H1 (cell line): ENCODE results near the gene ZBTB8B. TPM values are rescaled to one million over a fixed set of nuclear protein-coding genes. Genes with fewer than 3 reads are reported as not detected.

ENCODE experiments used
- CTCF ChIA-PET: fragments of 300-600 bp; sonication (Branson Sonifier 250); formaldehyde crosslinking; loops from one replicate; lab custom pipeline; 2021; ENCODE audit not compliant: partially characterized antibody; lab: Charles Lee
- POLR2A ChIA-PET: fragments of 300-600 bp; sonication (Branson Sonifier 250); formaldehyde crosslinking; loops from one replicate; lab custom pipeline; 2021; ENCODE audit warnings: inconsistent platforms; ENCODE audit not compliant: partially characterized antibody; lab: Charles Lee
- DNase-seq, 2 experiments: peaks; one replicate each; pipeline versions ENCODE4 v3.0.0 to v3.0.0-alpha.2; 2010 to 2022; ENCODE audit warnings: low spot score in 2 of 2, low read depth in 1 of 2, mixed read lengths in 1 of 2
- FAIRE-seq: peaks from 2 replicates; lab custom pipeline; 2011; peaks lifted over from hg19 to GRCh38; lab: Jason Lieb, UNC
- H2AFZ ChIP-seq: 2 replicates; pipeline ENCODE4 v1.8.1; 2012; ENCODE audit warnings: low read length, inconsistent platforms
- H2AK5ac ChIP-seq: 2 replicates; pipeline ENCODE4 v1.6.1; 2013; ENCODE audit warnings: low read depth, low read length
- H2BK120ac ChIP-seq: replicated peaks from 2 replicates; pipeline ENCODE3; 2013; ENCODE audit warnings: low read depth, low read length, inconsistent platforms
- H2BK12ac ChIP-seq: 2 replicates; pipeline ENCODE4 v1.6.1; 2013; ENCODE audit warnings: low read depth, low read length
- H2BK15ac ChIP-seq: 2 replicates; pipeline ENCODE4 v1.6.1; 2013; ENCODE audit warnings: low read length
- H2BK20ac ChIP-seq: 2 replicates; pipeline ENCODE4 v1.6.1; 2013; ENCODE audit warnings: low read length
- H2BK5ac ChIP-seq: 2 replicates; pipeline ENCODE4 v1.6.1; 2013; ENCODE audit warnings: low read depth, low read length
- H3K14ac ChIP-seq: 2 replicates; pipeline ENCODE4 v1.6.1; 2013; ENCODE audit warnings: inconsistent platforms; ENCODE audit not compliant: insufficient read length
- H3K18ac ChIP-seq: 2 replicates; pipeline ENCODE4 v1.6.1; 2013; ENCODE audit warnings: low read length; ENCODE audit errors: extremely low read depth
- H3K23ac ChIP-seq: 2 replicates; pipeline ENCODE4 v1.6.1; 2013; ENCODE audit warnings: inconsistent platforms; ENCODE audit not compliant: insufficient read length
- H3K23me2 ChIP-seq: 2 replicates; pipeline ENCODE4 v1.6.1; 2013; ENCODE audit warnings: low read depth, low read length
- H3K27ac ChIP-seq: 2 replicates; pipeline ENCODE4 v1.6.1; 2011; ENCODE audit warnings: low read depth, low read length, inconsistent platforms
- H3K27me3 ChIP-seq, 4 experiments: replicated peaks in 1 of 4; 1 replicate in 1 of 4; 2 replicates in 3 of 4; pipeline versions ENCODE4 v1.6.1 to v1.8.1; 2011 to 2013; ENCODE audit warnings: low read length in 3 of 4, mild to moderate bottlenecking in 3 of 4, inconsistent platforms in 2 of 4, mixed read lengths in 2 of 4, moderate library complexity in 1 of 4; ENCODE audit not compliant: control insufficient read depth in 3 of 4, insufficient read depth in 3 of 4; ENCODE audit errors: extremely low read depth in 1 of 4
- H3K36me3 ChIP-seq, 4 experiments: 2 replicates each; pipeline versions ENCODE4 v1.6.1 to v1.8.1; 2011 to 2013; ENCODE audit warnings: mild to moderate bottlenecking in 4 of 4, low read length in 3 of 4, moderate library complexity in 2 of 4, control low read depth in 1 of 4, inconsistent platforms in 1 of 4; ENCODE audit not compliant: insufficient read depth in 4 of 4, control insufficient read depth in 2 of 4
- H3K4ac ChIP-seq: replicated peaks from 2 replicates; pipeline ENCODE3; 2013; ENCODE audit warnings: low read length, low read depth, mixed read lengths, inconsistent platforms; ENCODE audit not compliant: insufficient read length
- H3K4me1 ChIP-seq, 4 experiments: replicated peaks in 1 of 4; 1 replicate in 1 of 4; 2 replicates in 3 of 4; pipeline versions ENCODE4 v1.6.1 to v1.8.1; 2011 to 2013; ENCODE audit warnings: low read length in 3 of 4, inconsistent platforms in 2 of 4, mixed read lengths in 1 of 4; ENCODE audit not compliant: insufficient read depth in 4 of 4, control insufficient read depth in 3 of 4
- H3K4me2 ChIP-seq, 2 experiments: 2 replicates each; pipeline versions ENCODE4 v1.6.1 to v1.8.1; 2011 to 2013; ENCODE audit warnings: low read depth in 2 of 2, low read length in 2 of 2, control low read depth in 1 of 2, inconsistent platforms in 1 of 2, mild to moderate bottlenecking in 1 of 2; ENCODE audit not compliant: insufficient read depth in 1 of 2
- H3K4me3 ChIP-seq, 4 experiments: fragments of 200-600, 300-600 bp in 1 of 4; sonication (generic), shearing (Covaris generic), sonication (Bioruptor Twin) in 1 of 4; 2 replicates each; pipeline versions ENCODE4 v1.5.1 to v1.8.1; 2011 to 2016; ENCODE audit warnings: low read length in 4 of 4, low read depth in 3 of 4, control low read depth in 2 of 4, inconsistent platforms in 2 of 4, mild to moderate bottlenecking in 2 of 4, mixed read lengths in 1 of 4, moderate library complexity in 1 of 4; ENCODE audit not compliant: insufficient read depth in 2 of 4; ENCODE audit errors: extremely low read depth in 1 of 4
- H3K56ac ChIP-seq: replicated peaks from 2 replicates; pipeline ENCODE3; 2013; ENCODE audit warnings: low read depth, mild to moderate bottlenecking, mixed read lengths, low read length, inconsistent platforms; ENCODE audit not compliant: insufficient read length
- H3K79me1 ChIP-seq: 2 replicates; pipeline ENCODE4 v1.6.1; 2013; ENCODE audit warnings: low read depth, low read length, control low read depth
- H3K79me2 ChIP-seq, 2 experiments: 2 replicates each; pipeline versions ENCODE4 v1.6.1 to v1.8.1; 2012 to 2013; ENCODE audit warnings: low read length in 2 of 2, mild to moderate bottlenecking in 2 of 2, inconsistent platforms in 1 of 2; ENCODE audit not compliant: insufficient read depth in 2 of 2, control insufficient read depth in 1 of 2
- H3K9ac ChIP-seq, 4 experiments: replicated peaks in 1 of 4; 1 replicate in 1 of 4; 2 replicates in 3 of 4; pipeline versions ENCODE4 v1.6.1 to v1.8.1; 2011 to 2013; ENCODE audit warnings: low read depth in 3 of 4, low read length in 3 of 4, control low read depth in 2 of 4, mild to moderate bottlenecking in 2 of 4, moderate library complexity in 2 of 4, inconsistent platforms in 1 of 4; ENCODE audit errors: extremely low read depth in 1 of 4
- H3K9me3 ChIP-seq, 2 experiments: 2 replicates each; pipeline versions ENCODE4 v1.6.1 to v1.8.1; 2012 to 2013; ENCODE audit warnings: mild to moderate bottlenecking in 2 of 2, moderate library complexity in 2 of 2, control low read depth in 1 of 2, inconsistent platforms in 1 of 2, low read depth in 1 of 2, low read length in 1 of 2, mixed read lengths in 1 of 2; ENCODE audit not compliant: insufficient read depth in 2 of 2
- H4K20me1 ChIP-seq, 2 experiments: replicated peaks in 1 of 2; 2 replicates each; pipeline versions ENCODE3 to v1.8.1; 2011 to 2013; ENCODE audit warnings: inconsistent platforms in 2 of 2, low read length in 2 of 2, mild to moderate bottlenecking in 1 of 2; ENCODE audit not compliant: insufficient read depth in 2 of 2, control insufficient read depth in 1 of 2
- H4K5ac ChIP-seq: 2 replicates; pipeline ENCODE4 v1.6.1; 2013; ENCODE audit warnings: low read length, low read depth, mixed read lengths, inconsistent platforms; ENCODE audit not compliant: insufficient read length
- H4K8ac ChIP-seq: 2 replicates; pipeline ENCODE4 v1.8.0; 2013; ENCODE audit warnings: mild to moderate bottlenecking, moderate library complexity, low read length, inconsistent platforms; ENCODE audit not compliant: insufficient read depth; ENCODE audit errors: extremely low read depth
- H4K91ac ChIP-seq: replicated peaks from 2 replicates; pipeline ENCODE3; 2013; ENCODE audit warnings: low read length, mixed read lengths, inconsistent platforms; ENCODE audit not compliant: insufficient read length
- BCL11A ChIP-seq, 2 experiments: IDR thresholded peaks; one replicate each; pipeline ENCODE4 v1.6.1; 2011; ENCODE audit warnings: low read depth in 2 of 2, low read length in 2 of 2, mild to moderate bottlenecking in 2 of 2
- FOSL1 ChIP-seq: IDR thresholded peaks from 2 replicates; pipeline ENCODE4 v1.6.1; 2011; ENCODE audit warnings: mild to moderate bottlenecking, low read depth, low read length, moderate library complexity; ENCODE audit not compliant: insufficient read depth
- GTF2F1 ChIP-seq: IDR thresholded peaks from 2 replicates; pipeline ENCODE4 v1.6.1; 2012; ENCODE audit warnings: low read depth, low read length, improper control_type of control experiment, borderline replicate concordance
- JUN ChIP-seq: IDR thresholded peaks from 2 replicates; pipeline ENCODE4 v1.6.1; 2011; ENCODE audit warnings: low read depth, mild to moderate bottlenecking, improper control_type of control experiment, low read length
- KDM4A ChIP-seq: IDR thresholded peaks from one replicate; pipeline ENCODE4 v1.7.1; 2012; ENCODE audit warnings: low read depth, mild to moderate bottlenecking, moderate library complexity, low read length, inconsistent platforms; ENCODE audit not compliant: severe bottlenecking
- PHF8 ChIP-seq: fragments of 200-600 bp; sonication (generic); conservative IDR thresholded peaks from 2 replicates; pipeline ENCODE4 v1.7.1; 2012; ENCODE audit warnings: low read depth, mild to moderate bottlenecking, inconsistent platforms, low read length, moderate library complexity
- POLR2AphosphoS5 ChIP-seq: IDR thresholded peaks from 2 replicates; pipeline ENCODE4 v1.6.1; 2011; ENCODE audit warnings: low read depth, low read length
- TEAD4 ChIP-seq: IDR thresholded peaks from 2 replicates; pipeline ENCODE4 v1.6.1; 2012; ENCODE audit warnings: low read depth, low read length, inconsistent platforms, mixed read lengths
- WGBS, 2 experiments: shearing (Covaris generic) in 1 of 2; methylation state at CpG; one replicate each; pipeline versions ENCODE4 v1.1.6 to v1.1.7; 2013 to 2015; ENCODE audit warnings: low lambda C conversion rate in 2 of 2, mixed read lengths in 2 of 2, inconsistent platforms in 1 of 2, low coverage in 1 of 2, missing lambda C conversion rate in 1 of 2; ENCODE audit not compliant: insufficient replicate concordance in 2 of 2, insufficient coverage in 1 of 2, insufficient read length in 1 of 2; ENCODE audit errors: extremely low coverage in 1 of 2, missing lambda C conversion rate in 1 of 2; 5-methylcytosine and 5-hydroxymethylcytosine counted together
- polyA plus RNA-seq, 7 experiments: library from polyadenylated mRNA; depleted of rRNA in 3 of 7; stranded (reverse) in 5 of 7; unstranded in 2 of 7; fragments of >200 nt in 5 of 7; fragments of 200-250 nt in 2 of 7; gene quantifications; 1 replicate in 5 of 7; 2 replicates in 1 of 7; 4 replicates in 1 of 7; pipeline versions ENCODE4 v1.2.1 to v1.2.3, GENCODE V29; 2011 to 2013; ENCODE audit warnings: missing spikeins in 2 of 7, mixed read lengths in 2 of 7
- total RNA-seq: library from RNA; stranded (reverse); fragmentation: NEBNext Ultra II Directional; extraction: Animal tissue kit (Norgen Biotek cat#: 25700); gene quantifications from 2 replicates; pipeline ENCODE4 v1.2.1, GENCODE V29; 2021

ZBTB8B gene
- total and polyA plus RNA-seq, 2 of the 8 experiments (the other 6 are each of a cell fraction or from before 2014, with no cell fraction given): 1.3 to 3.7 TPM

DNA sequence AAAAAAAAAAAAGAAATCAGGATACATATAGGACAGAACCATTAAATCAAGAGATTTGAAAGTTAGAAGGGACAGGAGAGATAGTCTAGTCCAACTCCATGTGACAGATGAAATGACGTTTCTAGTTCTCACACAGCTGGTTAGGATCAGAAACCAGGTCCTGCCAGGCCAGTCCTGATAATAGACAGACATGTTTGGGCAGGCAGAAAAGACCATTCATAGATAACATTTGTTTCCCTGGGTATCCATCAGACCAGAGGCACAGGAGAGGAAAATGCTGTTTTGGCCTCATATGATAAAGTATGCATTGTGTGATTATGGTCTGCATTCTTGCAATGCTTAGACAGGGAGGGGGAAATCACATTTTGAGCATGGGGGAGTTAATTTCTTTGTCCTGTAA lies 29.3 kb downstream of the ZBTB8B start:
- Histone ChIP-seq H3K23ac (no peak overlapping the region), H3K27ac (no peak overlapping the region), H3K9ac (no peak overlapping the region), H3K4me3 (no peak overlapping the region), H2AK5ac (no peak overlapping the region), H2AFZ (no peak overlapping the region), H4K5ac (no peak overlapping the region), H4K8ac (no peak overlapping the region), H2BK20ac (no peak overlapping the region), H3K79me1 (no peaks in the 10 kb centered on the region), H2BK120ac (no peak overlapping the region), H3K9me3 (no peaks in the 10 kb centered on the region), H3K36me3 (no peaks in the 10 kb centered on the region), H3K27me3 (no peaks in the 10 kb centered on the region), H3K56ac (no peak overlapping the region), H2BK15ac (no peak overlapping the region), H4K91ac (peak overlapping the region; percentile 49), H3K14ac (no peak overlapping the region), H3K4me2 (no peak overlapping the region), H3K79me2 (no peaks in the 10 kb centered on the region), H3K23me2 (no peaks in the 10 kb centered on the region), H3K18ac (no peak overlapping the region), H2BK12ac (no peak overlapping the region), H3K4ac (peak overlapping the region; percentile 36), H4K20me1 (no peaks in the 10 kb centered on the region), H2BK5ac (no peak overlapping the region), H3K4me1 (peaks cover 0 to 3% (median 0%) of the 10 kb centered on the region in 4 experiments; a peak in 1 of 7 replicates)
- TF ChIP-seq JUN: no peak
- TF ChIP-seq PHF8: no peak
- TF ChIP-seq TEAD4: no peak
- TF ChIP-seq BCL11A (IDR thresholded peaks at IDR 0.05; ENCODE audit: low read depth in 2 of 2, low read length in 2 of 2): no peak
- TF ChIP-seq FOSL1: no peak
- TF ChIP-seq GTF2F1: no peak
- no peak for TF ChIP-seq KDM4A
- TF ChIP-seq POLR2AphosphoS5: no peak
- 100% methylated on average over 1 of the region's 1 CpG; no CpG with 5 or more reads in 1 of the 2 experiments for WGBS, 2 experiments
- POLR2A ChIA-PET: no interaction called here
- no peak for DNase-seq
- FAIRE-seq: no peak
- CTCF ChIA-PET: interaction anchor here (1.4 to 2.4 kb wide), 3 partner anchors 11 to 44 kb away, joined by 3 to 9 read pairs (median 7); no protein-coding TSS in a partner anchor
